ENCODE results near the gene MYO18B.

MYO18B gene

GRCh38 chr22:25911243-25911972 lies 169.4 kb downstream of the MYO18B start:
- DNase-seq, result no peak

GRCh38 chr22:25919452-25919851 lies 177.5 kb downstream of the MYO18B start:
- no peak for DNase-seq

GRCh38 chr22:25922141-25922540 lies 180.2 kb downstream of the MYO18B start:
- DNase-seq, result no peak

GRCh38 chr22:25923914-25924313 lies 181.9 kb downstream of the MYO18B start:
- no peak for DNase-seq

- no peak for DNase-seq
Observed at GRCh38 chr22:25928038-25928437, 186.1 kb downstream of the MYO18B start.

- DNase-seq, result no peak
Observed at GRCh38 chr22:25929321-25929878, 187.4 kb downstream of the MYO18B start.

GRCh38 chr22:25930083-25930482 lies 188.1 kb downstream of the MYO18B start:
- no peak for DNase-seq

- no peak for DNase-seq
Observed at GRCh38 chr22:25930788-25931310, 188.9 kb downstream of the MYO18B start.

- DNase-seq, result no peak
Observed at GRCh38 chr22:25933158-25933788, 191.3 kb downstream of the MYO18B start.

GRCh38 chr22:25935266-25936058 lies 193.5 kb downstream of the MYO18B start:
- DNase-seq, result no peak

GRCh38 chr22:25938151-25938550 lies 196.2 kb downstream of the MYO18B start:
- DNase-seq, result no peak

GRCh38 chr22:25939384-25939783 lies 197.4 kb downstream of the MYO18B start:
- no peak for DNase-seq

GRCh38 chr22:25940479-25940878 lies 198.5 kb downstream of the MYO18B start:
- DNase-seq, result no peak

GRCh38 chr22:25941365-25941960 lies 199.5 kb downstream of the MYO18B start:
- no peak for DNase-seq

GRCh38 chr22:25942115-25942855 lies 200.3 kb downstream of the MYO18B start:
- no peak for DNase-seq

- no peak for DNase-seq
Observed at GRCh38 chr22:25942856-25943411, 200.9 kb downstream of the MYO18B start.

GRCh38 chr22:25950111-25950510 lies 208.1 kb downstream of the MYO18B start:
- DNase-seq, result no peak

- DNase-seq, result no peak
Observed at GRCh38 chr22:25953276-25953675, 211.3 kb downstream of the MYO18B start.

GRCh38 chr22:25953919-25954318 lies 211.9 kb downstream of the MYO18B start:
- no peak for DNase-seq

GRCh38 chr22:25955323-25955722 lies 213.3 kb downstream of the MYO18B start:
- DNase-seq, result no peak

- DNase-seq, result no peak
Observed at GRCh38 chr22:25956801-25957200, 214.8 kb downstream of the MYO18B start.

Data from CD4-positive, alpha-beta T cell treated with Interleukin-4 for 1 hour (primary cell).